GM12878 (cell line): ENCODE data around the gene GARRE1. TPM values are rescaled to one million over a fixed set of nuclear protein-coding genes. Genes with fewer than 3 reads are reported as not detected.

Source experiments
- ATAC-seq: fragments of 200-7000 bp; cut with Tn5 transposase; 3 replicates; pipeline ENCODE4 v1.9.1; 2020; ENCODE audit warnings: mild to moderate bottlenecking, moderate library complexity
- BruUV-seq: library from RNA; stranded (reverse); fragments of 400-500 nt; replicated peaks from 2 replicates; lab custom pipeline; 2021; lab: Mats Ljungman, UMichigan
- CTCF ChIA-PET: fragments of 300-600 bp; sonication (Branson Sonifier 250); formaldehyde crosslinking; extraction: SDS; loops from one replicate; lab custom pipeline; 2021; ENCODE audit warnings: inconsistent platforms; lab: Yijun Ruan, JAX
- POLR2A ChIA-PET: fragments of 350-600 bp; formaldehyde crosslinking; extraction: SDS; loops from one replicate; lab custom pipeline; 2021; ENCODE audit warnings: inconsistent platforms; lab: Charles Lee
- RAD21 ChIA-PET: fragments of 300-600 bp; sonication (Branson Sonifier 250); formaldehyde crosslinking; loops from one replicate; lab custom pipeline; 2023; ENCODE audit warnings: antibody characterized with exemption; ENCODE audit not compliant: unreplicated experiment; lab: Charles Lee
- SMC1A ChIA-PET: fragments of 300-600 bp; sonication (Branson Sonifier 250); formaldehyde crosslinking; loops from one replicate; lab custom pipeline; 2023; ENCODE audit not compliant: unreplicated experiment, uncharacterized antibody; lab: Charles Lee
- DNase-seq: peaks from one replicate; pipeline ENCODE4 v3.0.0-alpha.2; 2011; ENCODE audit warnings: low read depth, low spot score
- FAIRE-seq: peaks from 3 replicates; lab custom pipeline; 2011; peaks lifted over from hg19 to GRCh38; lab: Jason Lieb, UNC
- H2AFZ ChIP-seq: 2 replicates; pipeline ENCODE4 v1.6.0; 2011; ENCODE audit warnings: low read depth, low read length, control low read depth; ENCODE audit not compliant: control insufficient read depth
- H3K27ac ChIP-seq: 2 replicates; pipeline ENCODE4 v1.5.1; 2011; ENCODE audit warnings: control low read depth; ENCODE audit not compliant: control insufficient read depth, insufficient read depth
- H3K27me3 ChIP-seq, 2 experiments: replicated peaks in 1 of 2; 2 replicates each; pipeline versions ENCODE4 v1.6.0 to v1.6.1; 2011; ENCODE audit warnings: low read length in 1 of 2; ENCODE audit not compliant: control insufficient read depth in 2 of 2, insufficient read depth in 2 of 2
- H3K36me3 ChIP-seq, 2 experiments: 2 replicates each; pipeline ENCODE4 v1.5.1; 2011; ENCODE audit warnings: low read length in 1 of 2; ENCODE audit not compliant: control insufficient read depth in 2 of 2, insufficient read depth in 2 of 2
- H3K4me1 ChIP-seq: 2 replicates; pipeline ENCODE4 v1.6.1; 2011; ENCODE audit warnings: mild to moderate bottlenecking, low read length, moderate library complexity, mixed read lengths; ENCODE audit not compliant: control insufficient read depth, insufficient read depth
- H3K4me2 ChIP-seq: 2 replicates; pipeline ENCODE4 v1.6.0; 2011; ENCODE audit warnings: control low read depth; ENCODE audit not compliant: control insufficient read depth, insufficient read depth
- H3K4me3 ChIP-seq: fragments of 200-600 bp; sonication (generic); 2 replicates; pipeline ENCODE4 v1.5.1; 2016
- H3K79me2 ChIP-seq: 2 replicates; pipeline ENCODE4 v1.6.0; 2011; ENCODE audit warnings: low read length; ENCODE audit not compliant: control insufficient read depth, insufficient read depth
- H3K9ac ChIP-seq: 2 replicates; pipeline ENCODE4 v1.8.0; 2011; ENCODE audit warnings: low read length, control low read depth, mixed read lengths; ENCODE audit not compliant: control insufficient read depth, insufficient read depth
- H3K9me3 ChIP-seq: replicated peaks from 3 replicates; pipeline ENCODE4 v1.5.1; 2011; ENCODE audit warnings: mild to moderate bottlenecking, low read length; ENCODE audit not compliant: control insufficient read depth, insufficient read depth
- H4K20me1 ChIP-seq: 2 replicates; pipeline ENCODE4 v1.6.0; 2011; ENCODE audit not compliant: control insufficient read depth, insufficient read depth
- ATF3 ChIP-seq: IDR thresholded peaks from 2 replicates; pipeline ENCODE4 v1.6.1; 2011; ENCODE audit warnings: low read depth, mild to moderate bottlenecking, low read length, moderate library complexity, borderline replicate concordance; ENCODE audit errors: extremely low read depth
- BCL11A ChIP-seq: IDR thresholded peaks from 2 replicates; pipeline ENCODE4 v1.6.1; 2011; ENCODE audit warnings: low read depth, low read length
- BHLHE40 ChIP-seq, 2 experiments: fragments of 450-650 bp in 1 of 2; IDR thresholded peaks; 2 replicates each; pipeline ENCODE4 v1.6.1; 2011 to 2017; ENCODE audit warnings: low read depth in 2 of 2, borderline replicate concordance in 1 of 2, improper control_type of control experiment in 1 of 2, low read length in 1 of 2, mild to moderate bottlenecking in 1 of 2
- CEBPZ ChIP-seq: fragments of 150-350 bp; IDR thresholded peaks from 2 replicates; pipeline ENCODE4 v1.6.1; 2016; ENCODE audit warnings: low read depth, low read length
- EED ChIP-seq: sonication (generic); IDR thresholded peaks from 2 replicates; pipeline ENCODE4 v1.6.1; 2016; ENCODE audit warnings: antibody characterized with exemption, low read depth
- GABPA ChIP-seq: IDR thresholded peaks from 2 replicates; pipeline ENCODE4 v1.6.1; 2014; ENCODE audit warnings: antibody characterized with exemption, low read depth, mild to moderate bottlenecking, inconsistent platforms
- HCFC1 ChIP-seq: fragments of 150-350 bp; IDR thresholded peaks from 2 replicates; pipeline ENCODE4 v1.6.1; 2014; ENCODE audit warnings: low read length
- IRF5 ChIP-seq: fragments of 450-650 bp; IDR thresholded peaks from 2 replicates; pipeline ENCODE4 v1.6.1; 2017; ENCODE audit warnings: borderline replicate concordance
- KDM1A ChIP-seq: fragments of 200-600 bp; sonication (generic); IDR thresholded peaks from 2 replicates; pipeline ENCODE4 v1.6.1; 2016; ENCODE audit warnings: borderline replicate concordance
- MEF2B ChIP-seq: fragments of 450-650 bp; IDR thresholded peaks from 2 replicates; pipeline ENCODE4 v1.6.1; 2018; ENCODE audit warnings: mild to moderate bottlenecking, moderate library complexity; ENCODE audit not compliant: partially characterized antibody, poor library complexity, severe bottlenecking
- PAX5 ChIP-seq: IDR thresholded peaks from 2 replicates; pipeline ENCODE4 v1.6.1; 2011; ENCODE audit warnings: low read depth, low read length, borderline replicate concordance
- PRDM15 ChIP-seq: fragments of 450-650 bp; formaldehyde crosslinking; IDR thresholded peaks from 2 replicates; pipeline ENCODE4 v1.4.0; 2020; ENCODE audit warnings: mild to moderate bottlenecking, moderate library complexity
- RB1 ChIP-seq: fragments of 450-650 bp; formaldehyde crosslinking; IDR thresholded peaks from 2 replicates; pipeline ENCODE4 v1.6.1; 2017; ENCODE audit warnings: mild to moderate bottlenecking, borderline replicate concordance
- RBBP5 ChIP-seq: fragments of 200-600 bp; sonication (generic); conservative IDR thresholded peaks from 2 replicates; pipeline ENCODE4 v1.6.1; 2016
- SIN3A ChIP-seq: IDR thresholded peaks from 2 replicates; pipeline ENCODE4 v1.6.1; 2012; ENCODE audit warnings: low read depth, low read length, improper control_type of control experiment
- SREBF2 ChIP-seq: IDR thresholded peaks from 2 replicates; pipeline ENCODE4 v1.6.1; 2012; ENCODE audit warnings: mild to moderate bottlenecking, low read length
- ZNF622 ChIP-seq: fragments of 450-650 bp; IDR thresholded peaks from 2 replicates; pipeline ENCODE4 v1.6.1; 2017; ENCODE audit warnings: mild to moderate bottlenecking, inconsistent platforms
- WGBS: methylation state at CpG from one replicate; pipeline ENCODE4 v1.1.6; 2016; ENCODE audit warnings: low lambda C conversion rate; ENCODE audit not compliant: insufficient replicate concordance, insufficient coverage; ENCODE audit errors: missing lambda C conversion rate; 5-methylcytosine and 5-hydroxymethylcytosine counted together
- in situ Hi-C: fragments of 300-500 bp; cut with MboI; formaldehyde crosslinking; loops from 9 replicates; pipeline ENCODE4 v1.14.3; 2018; ENCODE audit warnings: mixed read lengths
- intact Hi-C: fragments of 100-400 bp; cut with micrococcal nuclease; formaldehyde crosslinking; loops from one replicate; pipeline ENCODE4 v1.14.2; 2022; ENCODE audit not compliant: unreplicated experiment
- polyA plus RNA-seq, 11 experiments: library from polyadenylated mRNA; depleted of rRNA in 4 of 11; unstranded in 6 of 11; stranded (reverse) in 5 of 11; fragments of >200 nt; fragmentation: Nextera tagmentation in 4 of 11; fragmentation: Illumina TruSeq in 1 of 11; extraction: Ambion mirVana in 4 of 11; extraction: Trizol in 1 of 11; gene quantifications; 1 replicate in 1 of 11; 2 replicates in 10 of 11; pipeline versions ENCODE4 v1.2.1 to v1.2.3, GENCODE V29; 2011 to 2016; ENCODE audit warnings: inconsistent platforms in 2 of 11, missing spikeins in 2 of 11, low read depth in 1 of 11
- total RNA-seq, 4 experiments: library from RNA; depleted of rRNA in 3 of 4; stranded (reverse); fragments of >200 nt in 3 of 4; fragmentation: Illumina TruSeq in 1 of 4; extraction: Trizol in 1 of 4; gene quantifications; 2 replicates each; pipeline versions ENCODE4 v1.2.1 to v1.2.3, GENCODE V29; 2013 to 2021

GARRE1 gene
- total and polyA plus RNA-seq, 10 of the 15 experiments (the other 5 are each of a cell fraction or from before 2014, with no cell fraction given), result 1.1 to 9.4 (median 5.1) TPM

DNA sequence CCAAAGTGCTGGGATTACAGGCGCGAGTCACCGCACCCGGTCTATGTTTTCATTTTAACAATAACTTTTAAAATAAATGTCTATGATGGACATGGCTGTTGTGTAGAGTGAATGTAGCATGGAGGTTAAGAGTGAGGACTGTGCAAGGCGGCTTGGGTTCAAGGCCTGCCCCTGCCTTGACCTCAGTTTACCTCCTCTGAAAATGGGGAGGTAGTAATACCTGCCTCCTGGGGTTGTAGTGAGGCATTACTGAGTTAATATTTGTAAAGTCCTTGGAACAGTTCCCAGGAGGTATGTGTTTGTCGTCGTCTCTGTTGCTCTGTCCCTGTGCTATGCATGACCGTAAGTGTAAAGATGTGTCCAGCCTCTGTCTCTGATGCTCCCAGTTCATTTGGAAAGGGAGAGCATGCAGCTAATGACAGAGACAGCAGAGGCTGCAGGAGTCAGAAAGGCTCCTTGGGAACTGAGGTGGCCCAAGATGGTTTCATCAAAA, 9.4 kb downstream of the GARRE1 start:
- Histone ChIP-seq H3K9ac (no peak overlapping the region), H3K36me3 (no peaks in the 10 kb centered on the region), H3K27me3 (no peaks in the 10 kb centered on the region), H3K27ac (no peak overlapping the region), H4K20me1 (no peaks in the 10 kb centered on the region), H3K9me3 (no peaks in the 10 kb centered on the region), H3K4me2 (no peak overlapping the region), H2AFZ (no peak overlapping the region), H3K79me2 (no peaks in the 10 kb centered on the region; the same call in 1 of the 2 replicates), H3K4me1 (no peaks in the 10 kb centered on the region), H3K4me3 (no peak overlapping the region)
- no peak for TF ChIP-seq BCL11A
- TF ChIP-seq KDM1A, result no peak
- no peak for TF ChIP-seq SIN3A
- TF ChIP-seq ZNF622, result no peak
- TF ChIP-seq HCFC1, result no peak
- no peak for TF ChIP-seq IRF5
- no peak for TF ChIP-seq CEBPZ
- no peak for TF ChIP-seq GABPA
- TF ChIP-seq PRDM15, result no peak
- TF ChIP-seq ATF3, result no peak
- no peak for TF ChIP-seq PAX5
- no peak for TF ChIP-seq RBBP5
- TF ChIP-seq MEF2B, result no peak
- TF ChIP-seq RB1, result no peak
- TF ChIP-seq SREBF2, result no peak
- TF ChIP-seq BHLHE40 (IDR thresholded peaks at IDR 0.05; ENCODE audit: borderline replicate concordance in 1 of 2, low read depth in 2 of 2, low read length in 1 of 2), result no peak
- no peak for TF ChIP-seq EED
- WGBS, result 87% methylated on average over 8 of the region's 8 CpGs
- POLR2A ChIA-PET, result no interaction called here
- FAIRE-seq (no peak), ATAC-seq (no peak), DNase-seq (no peak)
- CTCF ChIA-PET, result no interaction called here
- in situ Hi-C loops (no loop called here), intact Hi-C loops (no loop called here)
- RAD21 ChIA-PET, result no interaction called here
- no TSS peak for BruUV-seq
- SMC1A ChIA-PET, result no interaction called here
